SK-N-SH (cell line): ENCODE measurements around the gene SNN.

Experiments
- EP300 ChIP-seq, 2 experiments: IDR thresholded peaks; 2 replicates each; pipeline versions ENCODE4 v1.4.0 to v1.6.1; 2012; ENCODE audit warnings: borderline replicate concordance in 1 of 2, low read depth in 1 of 2, low read length in 1 of 2
- TF ChIP-seq, protein P1 (sequence below): IDR thresholded peaks from 2 replicates; pipeline ENCODE4 v1.6.1; 2012; ENCODE audit warnings: mild to moderate bottlenecking, low read depth, low read length, moderate library complexity
- TF ChIP-seq, protein P2 (sequence below): IDR thresholded peaks from 2 replicates; pipeline ENCODE4 v1.4.0; 2012; ENCODE audit warnings: low read depth
- TF ChIP-seq, protein P3 (sequence below): fragments of 200-600 bp; sonication (generic); IDR thresholded peaks from 2 replicates; pipeline ENCODE4 v1.6.1; 2017; ENCODE audit warnings: antibody characterized with exemption, mild to moderate bottlenecking, moderate library complexity

DNA sequence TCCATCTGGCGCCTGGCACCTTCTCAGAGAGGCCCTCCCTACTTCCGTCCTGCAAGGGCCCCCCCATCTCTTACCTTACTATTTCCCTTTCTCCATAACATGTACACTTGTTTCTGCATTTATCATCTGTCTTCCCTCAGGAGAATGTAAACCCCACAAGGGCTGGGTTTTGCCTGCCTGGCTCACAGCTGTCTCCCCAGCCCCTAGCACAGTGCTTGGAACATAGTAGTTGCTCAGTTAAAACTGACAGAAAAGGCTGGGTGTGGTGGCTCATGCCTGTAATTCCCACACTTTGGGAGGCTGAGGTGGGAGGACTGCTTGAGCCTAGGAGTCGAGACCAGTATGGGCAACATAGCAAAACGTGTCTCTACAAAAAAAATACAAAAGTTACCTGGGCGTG is 5.7 kb upstream of the SNN start:
- TF ChIP-seq, protein P1, sequence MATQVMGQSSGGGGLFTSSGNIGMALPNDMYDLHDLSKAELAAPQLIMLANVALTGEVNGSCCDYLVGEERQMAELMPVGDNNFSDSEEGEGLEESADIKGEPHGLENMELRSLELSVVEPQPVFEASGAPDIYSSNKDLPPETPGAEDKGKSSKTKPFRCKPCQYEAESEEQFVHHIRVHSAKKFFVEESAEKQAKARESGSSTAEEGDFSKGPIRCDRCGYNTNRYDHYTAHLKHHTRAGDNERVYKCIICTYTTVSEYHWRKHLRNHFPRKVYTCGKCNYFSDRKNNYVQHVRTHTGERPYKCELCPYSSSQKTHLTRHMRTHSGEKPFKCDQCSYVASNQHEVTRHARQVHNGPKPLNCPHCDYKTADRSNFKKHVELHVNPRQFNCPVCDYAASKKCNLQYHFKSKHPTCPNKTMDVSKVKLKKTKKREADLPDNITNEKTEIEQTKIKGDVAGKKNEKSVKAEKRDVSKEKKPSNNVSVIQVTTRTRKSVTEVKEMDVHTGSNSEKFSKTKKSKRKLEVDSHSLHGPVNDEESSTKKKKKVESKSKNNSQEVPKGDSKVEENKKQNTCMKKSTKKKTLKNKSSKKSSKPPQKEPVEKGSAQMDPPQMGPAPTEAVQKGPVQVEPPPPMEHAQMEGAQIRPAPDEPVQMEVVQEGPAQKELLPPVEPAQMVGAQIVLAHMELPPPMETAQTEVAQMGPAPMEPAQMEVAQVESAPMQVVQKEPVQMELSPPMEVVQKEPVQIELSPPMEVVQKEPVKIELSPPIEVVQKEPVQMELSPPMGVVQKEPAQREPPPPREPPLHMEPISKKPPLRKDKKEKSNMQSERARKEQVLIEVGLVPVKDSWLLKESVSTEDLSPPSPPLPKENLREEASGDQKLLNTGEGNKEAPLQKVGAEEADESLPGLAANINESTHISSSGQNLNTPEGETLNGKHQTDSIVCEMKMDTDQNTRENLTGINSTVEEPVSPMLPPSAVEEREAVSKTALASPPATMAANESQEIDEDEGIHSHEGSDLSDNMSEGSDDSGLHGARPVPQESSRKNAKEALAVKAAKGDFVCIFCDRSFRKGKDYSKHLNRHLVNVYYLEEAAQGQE, result no peak
- TF ChIP-seq, protein P2, sequence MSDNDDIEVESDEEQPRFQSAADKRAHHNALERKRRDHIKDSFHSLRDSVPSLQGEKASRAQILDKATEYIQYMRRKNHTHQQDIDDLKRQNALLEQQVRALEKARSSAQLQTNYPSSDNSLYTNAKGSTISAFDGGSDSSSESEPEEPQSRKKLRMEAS, result no peak
- TF ChIP-seq EP300 (IDR thresholded peaks at IDR 0.05; ENCODE audit: borderline replicate concordance in 1 of 2, low read depth in 1 of 2, low read length in 1 of 2), result no peak
- TF ChIP-seq, protein P3, sequence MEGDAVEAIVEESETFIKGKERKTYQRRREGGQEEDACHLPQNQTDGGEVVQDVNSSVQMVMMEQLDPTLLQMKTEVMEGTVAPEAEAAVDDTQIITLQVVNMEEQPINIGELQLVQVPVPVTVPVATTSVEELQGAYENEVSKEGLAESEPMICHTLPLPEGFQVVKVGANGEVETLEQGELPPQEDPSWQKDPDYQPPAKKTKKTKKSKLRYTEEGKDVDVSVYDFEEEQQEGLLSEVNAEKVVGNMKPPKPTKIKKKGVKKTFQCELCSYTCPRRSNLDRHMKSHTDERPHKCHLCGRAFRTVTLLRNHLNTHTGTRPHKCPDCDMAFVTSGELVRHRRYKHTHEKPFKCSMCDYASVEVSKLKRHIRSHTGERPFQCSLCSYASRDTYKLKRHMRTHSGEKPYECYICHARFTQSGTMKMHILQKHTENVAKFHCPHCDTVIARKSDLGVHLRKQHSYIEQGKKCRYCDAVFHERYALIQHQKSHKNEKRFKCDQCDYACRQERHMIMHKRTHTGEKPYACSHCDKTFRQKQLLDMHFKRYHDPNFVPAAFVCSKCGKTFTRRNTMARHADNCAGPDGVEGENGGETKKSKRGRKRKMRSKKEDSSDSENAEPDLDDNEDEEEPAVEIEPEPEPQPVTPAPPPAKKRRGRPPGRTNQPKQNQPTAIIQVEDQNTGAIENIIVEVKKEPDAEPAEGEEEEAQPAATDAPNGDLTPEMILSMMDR, result no peak
